Esophagus squamous epithelium (tissue), 5 donors: ENCODE measurements around the gene CCDC107. TPM values are rescaled to one million over a fixed set of nuclear protein-coding genes. Genes with fewer than 3 reads are reported as not detected.
"Not testable (repeated sequence)": the region's sequence is repeated elsewhere in the genome, so short reads cannot be mapped to it uniquely, and the experiment has no call there.

ENCODE experiments used
- DNase-seq: peaks from one replicate; lab custom pipeline; 2025; lab: John Stamatoyannopoulos, UW
- H3K27ac ChIP-seq, 4 donors: fragments of 200-600 bp; sonication (generic); one replicate each; pipeline ENCODE4 v1.5.1; 2016 to 2019; ENCODE audit warnings: mild to moderate bottlenecking in 1 of 4
- H3K27me3 ChIP-seq, 4 donors: fragments of 200-600 bp; sonication (generic); 1 replicate in 3 of 4; 2 replicates in 1 of 4; pipeline versions ENCODE4 v1.5.1 to v1.6.0; 2017 to 2021; ENCODE audit warnings: antibody characterized with exemption in 1 of 4
- H3K36me3 ChIP-seq, 3 donors: fragments of 200-600 bp; sonication (generic); one replicate each; pipeline ENCODE4 v1.5.1; 2016 to 2019
- H3K4me1 ChIP-seq, 3 donors: fragments of 200-600 bp; sonication (generic); one replicate each; pipeline ENCODE4 v1.5.1; 2017 to 2019
- H3K4me3 ChIP-seq, 4 donors: fragments of 200-600 bp; sonication (generic); 1 replicate in 3 of 4; 2 replicates in 1 of 4; pipeline ENCODE4 v1.5.1; 2016 to 2019; ENCODE audit warnings: mild to moderate bottlenecking in 2 of 4, moderate library complexity in 1 of 4
- H3K9me3 ChIP-seq, 3 donors: fragments of 200-600 bp; sonication (generic); one replicate each; pipeline ENCODE4 v1.5.1; 2016 to 2019
- CTCF ChIP-seq, 6 experiments: fragments of 450-650 bp in 4 of 6; fragments of 200-600 bp in 2 of 6; sonication (generic) in 2 of 6; IDR thresholded peaks; one replicate each; pipeline ENCODE4 v1.5.1; 2016 to 2019; ENCODE audit warnings: antibody characterized with exemption in 6 of 6, mild to moderate bottlenecking in 4 of 6, moderate library complexity in 4 of 6
- POLR2A ChIP-seq, 4 donors: fragments of 450-650 bp; IDR thresholded peaks; one replicate each; pipeline ENCODE4 v1.6.1; 2017; ENCODE audit warnings: antibody characterized with exemption in 4 of 4, mild to moderate bottlenecking in 4 of 4, moderate library complexity in 3 of 4
- WGBS, 2 donors: methylation state at CpG; one replicate each; pipeline ENCODE4 v1.1.5; 2018; 5-methylcytosine and 5-hydroxymethylcytosine counted together
- intact Hi-C: fragments of 100-400 bp; cut with DNase I; formaldehyde crosslinking; loops from one replicate; pipeline ENCODE4 v1.15.0; 2022
- total RNA-seq, 4 donors: library from RNA; depleted of rRNA; stranded (reverse); fragments of >200 nt; gene quantifications; one replicate each; pipeline ENCODE4 v1.1.0, GENCODE V29; 2016
- donor health status: DM: yes; HTN: yes; CAD: no.

Gene CCDC107
- total RNA-seq, 4 donors from 2014 or later, result 6.6 to 19.6 (median 14.2) TPM

DNA sequence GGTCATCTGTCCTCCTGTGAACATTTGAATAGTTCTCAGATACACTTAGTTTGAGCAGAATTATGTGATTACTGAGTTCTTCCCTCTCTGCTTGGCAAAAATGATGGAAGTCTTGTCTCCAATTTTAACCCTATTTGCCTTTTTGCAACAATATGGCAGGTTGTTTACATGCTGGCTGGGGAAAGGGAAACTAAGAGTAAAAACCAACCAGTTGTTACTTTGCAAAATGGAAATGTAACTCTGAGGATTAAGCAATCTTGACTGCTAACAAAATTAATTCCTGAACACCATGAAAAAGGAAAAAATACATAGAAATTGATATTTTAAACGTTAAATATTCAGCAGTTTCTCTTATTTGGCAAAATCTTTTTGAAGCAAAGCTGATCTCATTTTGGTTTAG is 18.5 kb upstream of the CCDC107 start:
- Histone ChIP-seq H3K9me3 (no peaks in the 10 kb centered on the region), H3K4me3 (no peak overlapping the region), H3K36me3 (no peaks in the 10 kb centered on the region), H3K27ac (peak overlapping the region in 1 of 4 donors; percentile 11), H3K27me3 (no peaks in the 10 kb centered on the region), H3K4me1 (peaks cover 0 to 12% (median 0%) of the 10 kb centered on the region in 3 donors)
- no peak for DNase-seq
- intact Hi-C loops, result no loop called here
- TF ChIP-seq CTCF (IDR thresholded peaks at IDR 0.05), result no peak
- TF ChIP-seq POLR2A (IDR thresholded peaks at IDR 0.05), result no peak
- 71 to 81% methylated on average over 1 of the region's 1 CpG for WGBS, 2 donors

DNA sequence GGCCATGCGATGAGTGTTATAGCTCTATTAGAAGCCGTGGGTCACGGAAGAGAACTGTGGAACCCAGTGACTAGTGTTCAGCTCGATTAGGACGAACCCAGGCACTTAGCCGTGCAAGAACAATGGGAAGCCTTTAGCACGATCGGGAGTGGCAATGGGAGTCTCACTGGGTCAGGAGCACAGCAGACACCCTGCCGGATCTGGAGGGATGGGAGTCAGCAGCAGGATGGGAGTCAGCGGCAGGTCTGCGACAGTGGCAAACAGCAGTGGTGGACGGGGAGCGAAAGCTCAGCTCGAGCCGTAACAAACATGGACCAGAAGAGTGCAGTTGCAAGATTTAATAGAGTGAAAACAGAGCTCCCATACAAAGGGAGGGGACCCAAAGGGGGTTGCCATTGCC is 17.7 kb upstream of the CCDC107 start:
- H3K4me3 ChIP-seq, intact Hi-C loops, H3K9me3 ChIP-seq, H3K27ac ChIP-seq, DNase-seq, H3K36me3 ChIP-seq, H3K27me3 ChIP-seq: not testable (repeated sequence)
- H3K4me1 ChIP-seq, result peaks cover 0 to 18% (median 4%) of the 10 kb centered on the region in 3 donors
- 94 to 96% methylated on average over 15 of the region's 15 CpGs for WGBS, 2 donors

- peaks cover 0 to 29% (median 4%) of the 10 kb centered on the region in 3 donors for H3K4me1 ChIP-seq
- H3K27ac ChIP-seq, H3K4me3 ChIP-seq, H3K36me3 ChIP-seq, intact Hi-C loops, H3K27me3 ChIP-seq, H3K9me3 ChIP-seq, DNase-seq: not testable (repeated sequence)
- WGBS, 2 donors, result 87 to 89% methylated on average over 3 of the region's 3 CpGs
Observed at GRCh38 chr9:35641478-35641877, 16.6 kb upstream of the CCDC107 start.

GRCh38 chr9:35643046-35643445 is 15.0 kb upstream of the CCDC107 start:
- Histone ChIP-seq H3K4me3 (no peak overlapping the region), H3K36me3 (no peaks in the 10 kb centered on the region), H3K9me3 (no peaks in the 10 kb centered on the region), H3K4me1 (peaks cover 6 to 40% (median 10%) of the 10 kb centered on the region in 3 donors), H3K27ac (no peak overlapping the region), H3K27me3 (no peaks in the 10 kb centered on the region)
- no peak for DNase-seq
- intact Hi-C loops, result no loop called here
- TF ChIP-seq POLR2A (IDR thresholded peaks at IDR 0.05), result no peak
- TF ChIP-seq CTCF (IDR thresholded peaks at IDR 0.05), result no peak
- 89 to 92% methylated on average over 4 to 5 of the region's 12 CpGs for WGBS, 2 donors

GRCh38 chr9:35645736-35646135 is 12.4 kb upstream of the CCDC107 start:
- intact Hi-C loops, H3K27me3 ChIP-seq, DNase-seq, H3K9me3 ChIP-seq, H3K36me3 ChIP-seq: not testable (repeated sequence)
- WGBS, 2 donors, result 40 to 43% methylated on average over 7 to 10 of the region's 10 CpGs
- peaks cover 8 to 59% (median 15%) of the 10 kb centered on the region in 3 donors for H3K4me1 ChIP-seq
- H3K4me3 ChIP-seq, result peak overlapping the region; percentile 35 to 75 (median 60)
- peak overlapping the region; percentile 45 to 90 (median 82) for H3K27ac ChIP-seq

DNA sequence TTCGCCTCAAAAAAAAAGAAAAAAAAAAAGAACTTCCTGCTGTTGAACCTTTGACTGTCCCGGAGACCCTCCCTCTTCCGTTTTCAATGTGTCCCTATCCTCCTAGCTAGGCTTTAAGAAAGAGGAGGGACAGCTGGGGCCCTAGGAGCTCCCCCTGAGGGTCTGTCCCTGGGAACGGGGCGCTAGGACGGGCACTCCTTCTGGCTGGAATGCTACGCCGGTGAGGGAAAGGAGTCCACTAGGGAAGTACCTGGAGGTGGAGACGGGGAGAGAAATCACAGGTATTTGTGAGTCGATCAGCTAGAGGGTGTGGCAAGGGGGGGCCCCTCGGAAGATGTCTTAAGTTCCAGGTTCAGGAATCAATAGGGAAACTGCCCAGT is 11.9 kb upstream of the CCDC107 start:
- Histone ChIP-seq H3K4me3 (peak overlapping the region; percentile 35 to 75 (median 60)), H3K27ac (peak overlapping the region; percentile 79 to 94 (median 88)), H3K27me3 (no peaks in the 10 kb centered on the region), H3K9me3 (no peaks in the 10 kb centered on the region), H3K36me3 (no peaks in the 10 kb centered on the region), H3K4me1 (peaks cover 8 to 63% (median 15%) of the 10 kb centered on the region in 3 donors)
- no peak for DNase-seq
- no peak for TF ChIP-seq POLR2A (IDR thresholded peaks at IDR 0.05)
- TF ChIP-seq CTCF (IDR thresholded peaks at IDR 0.05), result no peak
- intact Hi-C loops, result no loop called here
- 1 to 2% methylated on average over 11 of the region's 11 CpGs for WGBS, 2 donors
